GM18508 (cell line): ENCODE measurements around the gene CD63.

Source experiments
- ATAC-seq: cut with Tn5 transposase; IDR thresholded peaks from one replicate; pipeline ENCODE4 v1.9.1; 2021; ENCODE audit warnings: moderate number of reproducible peaks; ENCODE audit not compliant: insufficient read depth, unreplicated experiment

CD63 gene

DNA sequence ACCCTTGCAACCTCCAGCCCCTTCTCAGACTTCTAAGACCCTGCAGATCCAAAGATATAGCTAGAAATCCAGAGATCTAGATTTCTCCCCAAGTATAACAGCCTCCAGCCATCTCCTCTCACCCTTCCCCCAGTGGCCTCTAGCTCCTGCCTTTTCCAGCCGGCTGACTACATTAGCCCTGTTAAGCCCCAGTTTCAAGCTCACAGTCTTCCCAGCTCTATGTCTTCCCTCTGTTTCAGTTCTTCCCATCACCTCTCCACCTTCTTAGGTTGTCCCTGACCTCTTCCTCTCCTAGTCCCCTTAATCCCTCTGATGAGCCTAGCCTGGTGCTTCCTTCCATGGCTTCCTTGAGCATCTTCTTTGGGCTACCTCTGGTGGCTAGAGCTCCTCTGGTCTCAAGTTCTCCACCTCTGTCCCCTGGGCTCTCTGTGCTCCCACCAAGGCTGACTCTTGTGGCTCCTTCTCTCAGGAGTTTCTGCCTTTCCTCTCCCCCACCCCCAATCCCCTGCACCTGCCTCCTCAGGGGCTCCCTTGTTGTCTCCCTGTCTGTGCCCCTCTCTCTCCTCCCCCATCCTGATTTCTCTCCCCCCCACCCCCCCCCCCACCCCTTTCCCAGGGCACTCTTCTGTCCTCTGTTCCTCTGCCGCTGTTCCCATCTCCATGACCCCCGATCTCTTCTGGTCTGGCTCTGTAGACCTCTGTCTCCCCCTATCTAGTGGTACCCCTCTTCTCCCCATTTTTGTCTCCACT, 13.3 kb upstream of the CD63 start:
- ATAC-seq: no peak

- no peak for ATAC-seq
Observed at GRCh38 chr12:55739025-55739378, 10.2 kb upstream of the CD63 start.

GRCh38 chr12:55738123-55739024, 9.6 kb upstream of the CD63 start:
- ATAC-seq: peak; percentile 80

DNA sequence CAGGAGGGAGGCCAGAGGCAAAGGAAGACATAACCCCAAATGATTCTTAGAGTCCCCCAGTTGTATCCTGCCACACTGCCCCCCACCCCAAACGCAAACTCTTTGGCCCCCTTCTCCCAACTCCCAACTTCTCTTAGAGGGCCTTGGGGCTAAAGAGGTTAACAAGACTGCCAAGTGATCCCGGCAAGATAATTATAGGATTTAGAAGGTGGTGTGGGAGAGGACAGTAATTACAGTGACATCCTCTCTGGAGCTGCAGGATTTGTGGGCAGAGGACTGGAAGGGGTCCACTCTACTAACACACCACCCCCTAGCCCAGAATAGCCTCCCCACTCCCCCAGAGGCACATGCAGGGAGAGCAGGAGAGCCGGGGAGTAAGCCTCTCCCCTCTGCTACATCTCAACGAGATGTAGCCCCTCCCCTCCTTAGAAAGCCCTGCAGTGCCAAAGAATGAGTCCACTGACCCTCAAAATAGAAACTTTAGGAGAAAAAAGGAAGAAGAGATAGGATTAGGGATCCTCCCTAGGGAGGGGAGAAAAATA, 8.8 kb upstream of the CD63 start:
- ATAC-seq: no peak

DNA sequence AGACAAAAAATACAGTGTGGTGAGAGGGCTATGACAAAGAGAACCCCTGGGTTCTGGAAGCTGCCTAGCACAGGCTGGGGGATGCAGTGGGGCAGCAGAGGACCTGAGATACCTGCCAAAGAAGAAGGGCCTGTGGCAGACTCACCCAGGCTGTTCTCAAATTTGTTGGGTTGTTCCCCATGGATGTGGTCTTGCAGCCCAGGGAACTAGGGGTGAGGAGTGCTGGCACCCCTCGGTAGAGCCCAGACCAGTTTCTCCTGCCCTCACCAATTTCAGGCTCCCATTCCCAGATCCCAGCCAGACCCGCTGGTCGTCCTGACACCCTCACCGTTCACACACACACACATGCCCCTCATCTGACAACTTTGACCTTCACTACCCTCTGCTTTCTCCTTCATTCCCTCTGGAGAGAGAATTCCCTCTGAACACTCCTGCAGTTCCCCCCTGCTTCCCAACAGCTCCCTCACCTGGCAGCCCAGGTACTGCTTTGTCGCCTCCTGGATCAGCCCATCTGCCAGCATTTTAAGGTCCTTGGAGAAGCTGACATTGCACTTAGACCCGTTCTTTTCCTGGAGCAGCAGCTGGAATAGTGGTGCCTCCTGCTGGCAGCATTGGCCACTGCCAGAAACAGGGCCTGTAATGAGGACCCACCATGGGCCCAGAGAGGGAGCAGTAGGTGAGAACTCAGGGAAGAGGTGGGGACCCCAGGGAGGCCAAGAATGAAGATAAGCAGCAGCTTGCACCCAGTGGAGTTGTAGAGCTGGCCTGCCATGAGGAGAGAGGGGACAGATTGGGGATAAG, 8.2 kb upstream of the CD63 start:
- ATAC-seq: no peak

- ATAC-seq: no peak
Observed at GRCh38 chr12:55736076-55736475, 7.3 kb upstream of the CD63 start.

DNA sequence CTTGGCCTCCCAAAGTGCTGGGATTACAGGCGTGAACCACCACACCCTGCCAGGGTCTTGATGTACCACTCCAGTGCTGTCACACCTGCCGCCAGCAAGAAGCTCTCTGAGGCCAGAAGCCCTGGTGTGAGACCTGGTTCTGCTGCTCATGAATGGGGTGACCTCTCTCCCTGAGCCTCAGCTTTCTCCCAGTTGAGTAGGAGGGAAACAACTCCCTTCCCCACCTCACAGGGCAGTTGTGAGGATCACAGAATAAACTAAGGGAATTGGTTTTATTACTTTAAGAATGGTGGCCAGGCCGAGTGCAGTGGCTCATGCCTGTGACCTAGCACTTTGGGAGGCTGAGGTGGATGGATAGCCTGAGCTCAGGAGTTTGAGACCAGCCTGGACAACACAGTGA, 5.8 kb upstream of the CD63 start:
- ATAC-seq: no peak

- ATAC-seq: no peak
Observed at GRCh38 chr12:55733858-55734257, 5.0 kb upstream of the CD63 start.

DNA sequence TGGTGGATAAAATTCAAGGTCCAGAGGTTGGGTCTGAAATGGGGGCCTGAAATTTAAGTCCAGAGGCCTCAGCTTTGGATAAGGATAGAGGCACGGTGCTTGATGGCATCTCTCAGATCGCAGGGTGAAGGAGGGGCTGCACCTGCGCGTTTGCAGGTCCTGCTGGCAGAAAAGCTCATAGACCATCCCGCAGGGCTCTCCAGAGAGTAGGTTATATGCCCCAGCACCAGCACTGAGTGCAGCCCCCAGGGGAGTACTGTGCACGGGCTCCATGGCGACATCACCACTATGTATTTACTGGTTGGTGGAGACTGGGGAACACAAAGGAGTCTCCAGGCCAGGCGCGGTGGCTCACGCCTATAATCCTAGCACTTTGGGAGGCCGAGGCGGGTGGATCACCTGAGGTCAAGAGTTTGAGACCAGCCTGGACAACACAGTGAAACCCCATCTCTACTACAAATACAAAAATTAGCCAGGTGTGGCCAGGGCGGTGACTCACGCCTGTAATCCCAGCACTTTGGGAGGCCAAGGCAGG, 4.3 kb upstream of the CD63 start:
- no peak for ATAC-seq

GRCh38 chr12:55732288-55732687, 3.5 kb upstream of the CD63 start:
- no peak for ATAC-seq

- peak; percentile 33 for ATAC-seq
Observed at GRCh38 chr12:55729819-55730818, 1.3 kb upstream of the CD63 start.

DNA sequence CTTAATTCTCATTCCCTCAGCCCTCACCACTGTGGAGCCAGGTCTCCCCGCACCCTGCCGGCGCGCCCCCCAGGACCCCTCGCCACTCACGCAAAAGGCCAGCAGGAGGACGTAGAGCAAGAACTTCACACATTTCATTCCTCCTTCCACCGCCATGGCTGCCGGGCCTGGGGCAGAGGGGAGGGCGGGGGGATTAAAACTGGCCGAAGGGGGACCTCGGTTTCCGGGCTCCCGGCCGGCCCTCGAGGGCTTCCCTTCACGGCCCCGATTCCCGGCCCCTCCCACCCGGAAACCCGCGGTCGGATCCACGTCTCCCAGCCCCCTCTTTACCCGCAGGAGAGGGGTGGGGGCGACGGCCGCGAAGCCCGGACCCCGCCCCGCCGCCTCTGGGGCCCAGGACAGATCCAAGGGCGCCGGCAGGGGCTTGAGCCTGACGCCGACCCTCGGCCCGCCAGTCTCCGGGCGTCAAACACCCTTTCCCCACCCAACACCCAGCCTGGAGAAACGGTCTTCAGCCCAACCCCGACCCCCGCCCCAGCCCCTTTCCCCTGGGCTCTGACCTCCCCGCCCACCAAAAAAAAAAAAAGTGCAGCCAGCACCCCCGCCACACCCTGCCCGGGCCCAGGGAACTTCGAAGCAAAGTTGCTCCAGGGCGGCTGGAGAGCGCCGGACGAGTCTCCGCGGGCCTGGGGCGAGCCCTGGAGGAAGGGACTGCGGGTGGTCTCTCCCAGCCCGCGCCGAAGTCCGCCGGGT, 447 bp downstream of the CD63 start:
- peak; percentile 9 for ATAC-seq

GRCh38 chr12:55727643-55728185, 1.1 kb downstream of the CD63 start:
- ATAC-seq: no peak

DNA sequence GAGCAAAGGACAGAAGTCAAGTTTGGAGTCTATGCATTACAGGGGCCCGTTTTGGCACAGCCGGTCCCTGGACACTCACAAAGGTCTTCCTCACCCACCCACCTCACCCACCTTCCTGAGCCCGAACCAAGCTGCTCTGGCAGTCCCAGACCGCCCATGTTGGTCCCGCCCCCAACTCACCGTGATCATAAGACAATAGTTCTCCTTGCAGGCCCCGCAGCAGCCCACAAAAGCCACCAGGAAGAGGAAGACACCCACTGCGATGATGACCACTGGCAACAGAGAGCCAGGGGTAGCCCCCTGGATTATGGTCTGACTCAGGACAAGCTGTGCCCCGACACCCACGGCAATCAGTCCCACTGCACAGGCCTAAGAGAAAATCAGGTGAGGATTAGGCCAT, 1.8 kb downstream of the CD63 start:
- ATAC-seq: no peak

DNA sequence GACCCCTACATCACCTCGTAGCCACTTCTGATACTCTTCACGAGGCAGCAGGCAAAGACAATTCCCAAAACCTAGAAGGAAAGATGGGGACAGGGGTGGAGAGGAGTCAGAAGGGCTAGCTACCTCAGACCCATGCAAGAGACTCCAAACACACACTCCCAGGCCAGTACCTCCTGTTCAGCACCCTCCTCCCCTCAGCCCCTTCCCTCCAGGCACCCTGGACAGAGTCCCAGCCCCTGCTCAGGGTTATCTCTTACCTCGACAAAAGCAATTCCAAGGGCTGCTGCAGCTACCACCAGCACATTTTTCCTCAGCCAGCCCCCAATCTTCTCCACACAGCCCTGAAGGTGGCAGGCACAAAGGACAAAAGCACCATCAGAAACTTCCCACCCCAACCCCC, 3.3 kb downstream of the CD63 start:
- ATAC-seq: no peak

DNA sequence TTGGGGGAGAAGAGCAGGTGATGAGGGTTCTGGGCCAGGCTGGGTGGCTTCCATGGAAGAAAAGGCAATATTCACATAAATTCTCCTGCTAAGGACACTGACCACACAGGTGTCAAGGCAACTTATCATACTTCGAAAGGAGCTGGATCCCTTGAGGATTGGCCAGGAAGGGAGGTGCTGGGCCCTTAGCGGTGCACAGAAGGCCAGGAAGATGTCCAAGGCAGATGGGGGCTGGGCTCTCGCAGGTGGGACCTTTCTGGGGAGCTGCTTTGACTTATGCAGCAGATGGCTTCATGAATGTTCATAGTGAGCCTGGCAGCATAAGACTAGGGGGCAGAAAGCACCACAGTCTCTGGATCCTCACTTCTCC, 3.9 kb downstream of the CD63 start:
- ATAC-seq: no peak

DNA sequence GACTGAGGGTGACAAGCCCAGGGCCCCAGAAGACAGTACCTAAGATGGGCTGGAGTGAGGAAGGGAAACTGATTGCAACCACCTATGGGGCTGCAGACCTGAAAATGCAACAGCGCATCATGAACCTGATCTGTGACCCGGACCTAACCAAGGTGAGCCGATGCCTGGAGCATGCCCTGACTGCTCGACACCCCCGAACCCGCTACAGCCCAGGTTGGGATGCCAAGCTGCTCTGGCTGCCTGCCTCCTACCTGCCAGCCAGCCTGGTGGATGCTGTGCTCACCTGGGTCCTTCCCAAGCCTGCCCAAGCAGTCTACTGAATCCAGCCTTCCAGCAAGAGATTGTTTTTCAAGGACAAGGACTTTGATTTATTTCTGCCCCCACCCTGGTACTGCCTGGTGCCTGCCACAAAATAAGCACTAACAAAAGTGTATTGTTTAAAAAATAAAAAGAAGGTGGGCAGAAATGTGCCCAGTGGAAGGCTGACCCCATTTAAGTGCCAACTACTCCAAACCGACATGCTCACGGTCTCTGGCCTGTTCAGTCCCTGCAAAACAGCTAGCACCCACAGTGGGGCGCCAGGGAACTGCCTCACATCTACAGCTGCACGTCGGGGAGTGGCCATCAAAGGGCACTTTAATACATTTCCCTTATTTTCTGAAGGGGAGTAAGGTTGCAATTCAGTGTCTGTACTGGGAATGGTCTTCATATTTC, 4.4 kb downstream of the CD63 start:
- no peak for ATAC-seq
